ENCODE measurements around the gene NME4. TPM values are rescaled to one million over a fixed set of nuclear protein-coding genes. Genes with fewer than 3 reads are reported as not detected.
"Not testable (repeated sequence)": the region's sequence is repeated elsewhere in the genome, so short reads cannot be mapped to it uniquely, and the experiment has no call there.

Gene NME4
- total RNA-seq, 4 donors from 2014 or later = 114 to 158 (median 124) TPM

DNA sequence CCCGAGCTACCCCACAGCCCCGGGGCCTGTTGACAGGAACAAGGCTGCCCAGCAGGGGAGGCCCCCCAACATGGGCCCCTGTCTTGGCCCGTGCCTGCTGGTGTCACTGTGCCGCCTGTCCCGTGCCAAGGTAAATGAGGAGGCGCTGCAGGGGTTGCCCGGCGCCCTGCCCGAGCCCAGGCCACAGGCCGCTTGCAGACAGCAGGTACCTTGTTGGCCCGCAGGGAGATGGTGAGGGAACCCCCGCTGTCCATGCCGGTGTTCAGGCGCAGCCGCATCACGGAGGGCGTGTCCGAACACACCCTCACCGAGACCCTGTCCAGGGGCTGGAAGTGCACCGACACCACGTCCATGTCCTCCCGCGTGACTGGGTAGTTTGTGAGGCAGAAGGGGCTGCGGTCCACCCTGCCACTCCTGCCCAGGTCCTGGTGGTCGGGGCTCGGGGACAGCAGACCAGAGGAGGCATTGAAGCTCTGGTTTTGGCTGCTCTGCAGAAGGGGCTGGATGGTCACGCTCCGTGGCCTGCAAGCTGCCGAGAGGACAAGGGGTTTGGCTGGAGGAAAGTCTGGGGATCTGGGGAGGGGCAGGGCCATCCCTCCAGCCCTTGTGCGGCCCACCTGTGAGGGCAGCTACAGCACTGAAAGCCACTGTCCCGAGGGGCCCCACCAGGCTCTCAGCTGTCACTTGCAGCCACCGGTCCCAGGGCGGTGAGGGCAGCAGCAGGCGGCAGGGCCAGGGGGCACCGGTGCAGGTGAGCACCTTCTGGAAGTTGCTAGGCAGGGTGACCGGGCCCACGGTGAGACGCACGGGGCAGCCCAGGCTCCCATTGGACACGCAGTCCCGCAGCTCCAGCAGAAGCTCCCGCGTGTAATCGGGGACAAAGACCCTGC, 20.8 kb upstream of the NME4 start:
- no peaks in the 10 kb centered on the region for H3K27me3 ChIP-seq
- WGBS = 92% methylated on average over 30 of the region's 44 CpGs
- no peak overlapping the region for H3K27ac ChIP-seq (replicated peaks in 1 of 4)
- peaks cover 32 to 66% (median 61%) of the 10 kb centered on the region in 4 donors for H3K36me3 ChIP-seq
- H3K4me3 ChIP-seq = no peak overlapping the region
- intact Hi-C loops (cut with DNase I) = no loop called here
- DNase-seq (ENCODE audit: extremely low spot score) = no peak
- TF ChIP-seq EP300 (IDR thresholded peaks at IDR 0.05) = no peak
- no peaks in the 10 kb centered on the region for H3K9me3 ChIP-seq
- H3K4me1 ChIP-seq = peaks cover 11 to 33% (median 24%) of the 10 kb centered on the region in 4 donors

DNA sequence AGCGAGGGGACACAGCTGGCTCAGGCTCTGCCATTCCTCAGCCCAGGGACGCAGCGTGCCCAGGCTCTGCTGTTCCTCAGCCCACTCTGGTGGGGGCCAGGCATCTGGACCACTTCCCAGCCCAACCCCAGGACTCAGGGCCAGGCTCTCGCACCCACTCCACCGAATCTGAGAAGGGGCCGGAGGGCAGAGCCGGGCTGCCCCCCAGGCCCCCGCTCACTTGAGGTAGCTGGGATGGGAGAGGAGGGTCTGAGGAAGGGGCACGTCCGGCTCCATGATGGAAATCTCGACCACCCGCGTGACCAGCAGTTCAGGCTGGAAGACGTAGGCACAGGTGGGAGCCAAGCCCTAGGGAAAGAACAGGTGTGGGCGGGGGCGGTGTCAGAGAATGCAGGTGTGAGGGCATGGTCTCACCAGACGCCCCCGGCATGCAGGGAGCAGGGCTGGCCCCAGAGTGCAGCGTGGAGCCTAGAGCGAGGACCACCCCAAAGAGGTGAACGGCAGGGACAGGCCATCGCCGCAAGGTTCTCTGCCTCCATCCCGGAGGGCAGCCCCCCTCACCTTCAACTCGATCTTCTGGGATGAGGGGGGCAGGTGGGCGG, 20.1 kb upstream of the NME4 start:
- Histone ChIP-seq H3K36me3 (peaks cover 30 to 59% (median 54%) of the 10 kb centered on the region in 4 donors), H3K27ac (replicated peaks in 1 of 4) (no peak overlapping the region), H3K4me1 (peaks cover 11 to 30% (median 21%) of the 10 kb centered on the region in 4 donors), H3K4me3 (no peak overlapping the region), H3K9me3 (no peaks in the 10 kb centered on the region), H3K27me3 (no peaks in the 10 kb centered on the region)
- 93% methylated on average over 20 of the region's 26 CpGs for WGBS
- TF ChIP-seq EP300 (IDR thresholded peaks at IDR 0.05) (no peak), POLR2A (IDR thresholded peaks at IDR 0.05; ENCODE audit: low read depth) (no peak), POLR2AphosphoS5 (IDR thresholded peaks at IDR 0.05) (no peak)
- TF ChIP-seq, protein P1, sequence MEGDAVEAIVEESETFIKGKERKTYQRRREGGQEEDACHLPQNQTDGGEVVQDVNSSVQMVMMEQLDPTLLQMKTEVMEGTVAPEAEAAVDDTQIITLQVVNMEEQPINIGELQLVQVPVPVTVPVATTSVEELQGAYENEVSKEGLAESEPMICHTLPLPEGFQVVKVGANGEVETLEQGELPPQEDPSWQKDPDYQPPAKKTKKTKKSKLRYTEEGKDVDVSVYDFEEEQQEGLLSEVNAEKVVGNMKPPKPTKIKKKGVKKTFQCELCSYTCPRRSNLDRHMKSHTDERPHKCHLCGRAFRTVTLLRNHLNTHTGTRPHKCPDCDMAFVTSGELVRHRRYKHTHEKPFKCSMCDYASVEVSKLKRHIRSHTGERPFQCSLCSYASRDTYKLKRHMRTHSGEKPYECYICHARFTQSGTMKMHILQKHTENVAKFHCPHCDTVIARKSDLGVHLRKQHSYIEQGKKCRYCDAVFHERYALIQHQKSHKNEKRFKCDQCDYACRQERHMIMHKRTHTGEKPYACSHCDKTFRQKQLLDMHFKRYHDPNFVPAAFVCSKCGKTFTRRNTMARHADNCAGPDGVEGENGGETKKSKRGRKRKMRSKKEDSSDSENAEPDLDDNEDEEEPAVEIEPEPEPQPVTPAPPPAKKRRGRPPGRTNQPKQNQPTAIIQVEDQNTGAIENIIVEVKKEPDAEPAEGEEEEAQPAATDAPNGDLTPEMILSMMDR (IDR thresholded peaks at IDR 0.05) = no peak
- intact Hi-C loops (cut with DNase I) = no loop called here
- no peak for DNase-seq (ENCODE audit: extremely low spot score)

DNA sequence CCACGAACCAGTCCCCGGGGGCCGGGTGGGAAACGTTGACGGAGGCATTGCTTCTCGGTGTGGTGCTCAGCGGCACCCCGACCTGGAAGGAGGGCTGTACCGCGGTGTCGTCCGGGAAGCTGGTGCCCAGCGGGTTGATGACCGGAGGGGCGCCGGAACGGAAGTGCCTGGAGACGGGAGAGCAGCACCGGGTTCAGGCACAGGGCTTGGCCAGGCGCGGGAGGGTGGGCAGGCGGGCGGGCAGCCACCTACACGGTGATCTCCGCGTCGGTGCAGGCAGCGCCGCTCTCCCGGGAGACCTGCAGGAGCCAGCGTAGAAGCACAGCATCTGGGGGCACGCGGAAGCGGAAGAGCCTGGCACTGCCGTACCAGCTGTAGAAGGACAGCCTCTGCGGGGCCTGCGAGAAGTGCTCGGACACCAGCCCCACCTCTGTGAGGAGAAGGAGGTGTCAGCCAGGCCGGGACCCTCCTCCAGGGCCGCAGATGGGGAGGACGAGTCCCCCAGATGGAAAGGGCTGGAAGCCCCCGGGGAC, 19.5 kb upstream of the NME4 start:
- whole genome bisulfite sequencing = 87% methylated on average over 31 of the region's 42 CpGs

DNA sequence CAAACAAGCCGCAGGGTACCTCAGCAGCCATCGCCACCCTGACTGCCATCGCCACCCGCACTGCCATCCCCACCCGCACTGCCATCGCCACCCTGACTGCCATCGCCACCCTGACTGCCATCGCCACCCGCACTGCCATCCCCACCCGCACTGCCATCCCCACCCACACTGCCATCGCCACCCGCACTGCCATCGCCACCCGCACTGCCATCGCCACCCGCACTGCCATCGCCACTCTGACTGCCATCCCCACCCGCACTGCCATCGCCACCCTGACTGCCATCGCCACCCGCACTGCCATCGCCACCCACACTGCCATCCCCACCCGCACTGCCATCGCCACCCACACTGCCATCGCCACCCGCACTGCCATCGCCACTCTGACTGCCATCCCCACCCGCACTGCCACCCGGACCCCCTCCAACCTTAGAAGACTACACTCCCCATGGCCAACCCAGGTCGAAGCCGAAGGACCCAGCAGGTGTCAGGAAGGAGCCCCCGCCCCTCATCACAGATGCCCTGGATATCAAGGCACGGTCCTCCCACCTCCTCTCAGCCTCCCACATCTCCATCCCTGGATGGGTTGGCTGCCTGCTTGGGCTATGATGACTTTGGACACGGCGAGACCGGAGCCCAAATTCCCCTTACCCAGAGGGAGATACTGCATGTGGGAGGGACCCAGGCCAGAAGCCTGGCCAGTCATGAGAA, 18.7 kb upstream of the NME4 start:
- H3K27ac ChIP-seq (replicated peaks in 1 of 4); intact Hi-C loops (cut with DNase I); H3K4me3 ChIP-seq; H3K9me3 ChIP-seq; DNase-seq (ENCODE audit: extremely low spot score); H3K27me3 ChIP-seq: not testable (repeated sequence)
- Histone ChIP-seq H3K4me1 (peaks cover 19 to 42% (median 32%) of the 10 kb centered on the region in 4 donors), H3K36me3 (peaks cover 28 to 46% (median 41%) of the 10 kb centered on the region in 4 donors)
- 95% methylated on average over 29 of the region's 36 CpGs for WGBS

More for the DNA sequence above, 19.5 kb upstream of the NME4 start:
- Histone ChIP-seq H3K4me1 (peaks cover 12 to 34% (median 24%) of the 10 kb centered on the region in 4 donors), H3K27ac (replicated peaks in 1 of 4) (no peak overlapping the region), H3K4me3 (no peak overlapping the region), H3K36me3 (peaks cover 28 to 54% (median 49%) of the 10 kb centered on the region in 4 donors), H3K9me3 (no peaks in the 10 kb centered on the region), H3K27me3 (no peaks in the 10 kb centered on the region)
- intact Hi-C loops (cut with DNase I) = no loop called here
- TF ChIP-seq, protein P1 (IDR thresholded peaks at IDR 0.05) = no peak
- TF ChIP-seq POLR2AphosphoS5 (IDR thresholded peaks at IDR 0.05) (no peak), EP300 (IDR thresholded peaks at IDR 0.05) (no peak), POLR2A (IDR thresholded peaks at IDR 0.05; ENCODE audit: low read depth) (no peak)
- no peak for DNase-seq (ENCODE audit: extremely low spot score)

DNA sequence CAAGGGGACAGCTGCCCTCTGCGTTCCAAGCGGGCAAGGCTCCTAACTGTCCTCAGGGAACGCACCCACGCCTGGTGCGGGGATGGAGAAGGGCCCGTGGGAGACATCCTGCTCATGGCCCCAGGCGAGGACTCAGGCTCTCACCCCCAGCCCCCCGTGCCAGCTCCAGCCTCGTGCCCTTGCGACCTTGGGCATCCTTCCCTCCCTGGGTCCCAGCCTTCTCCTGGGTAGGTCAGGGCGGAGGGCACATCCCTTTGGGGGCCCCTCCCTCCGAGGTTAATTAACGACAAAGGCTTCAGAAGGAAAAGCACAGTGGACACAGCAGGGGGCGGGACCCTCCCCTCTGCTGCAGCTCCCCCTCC, 18.2 kb upstream of the NME4 start:
- Histone ChIP-seq H3K4me1 (peaks cover 25 to 47% (median 37%) of the 10 kb centered on the region in 4 donors), H3K27ac (replicated peaks in 1 of 4) (no peak overlapping the region), H3K27me3 (no peaks in the 10 kb centered on the region), H3K4me3 (no peak overlapping the region), H3K36me3 (peaks cover 27 to 40% (median 37%) of the 10 kb centered on the region in 4 donors), H3K9me3 (no peaks in the 10 kb centered on the region)
- TF ChIP-seq EP300 (IDR thresholded peaks at IDR 0.05) = no peak
- TF ChIP-seq, protein P1 (IDR thresholded peaks at IDR 0.05) = no peak
- TF ChIP-seq POLR2A (IDR thresholded peaks at IDR 0.05; ENCODE audit: low read depth) = no peak
- TF ChIP-seq POLR2AphosphoS5 (IDR thresholded peaks at IDR 0.05) = no peak
- WGBS = 100% methylated on average over 1 of the region's 14 CpGs
- DNase-seq (ENCODE audit: extremely low spot score) = no peak
- intact Hi-C loops (cut with DNase I) = no loop called here

Measured in esophagus muscularis mucosa (tissue), 4 donors.